GM12878 (cell line): ENCODE data around the gene NFE2L2. TPM values are rescaled to one million over a fixed set of nuclear protein-coding genes. Genes with fewer than 3 reads are reported as not detected.

Experiments used
- ATAC-seq: fragments of 200-7000 bp; cut with Tn5 transposase; 3 replicates; pipeline ENCODE4 v1.9.1; 2020; ENCODE audit warnings: mild to moderate bottlenecking, moderate library complexity
- BruUV-seq: library from RNA; stranded (reverse); fragments of 400-500 nt; replicated peaks from 2 replicates; lab custom pipeline; 2021; lab: Mats Ljungman, UMichigan
- CTCF ChIA-PET: fragments of 300-600 bp; sonication (Branson Sonifier 250); formaldehyde crosslinking; extraction: SDS; loops from one replicate; lab custom pipeline; 2021; ENCODE audit warnings: inconsistent platforms; lab: Yijun Ruan, JAX
- POLR2A ChIA-PET: fragments of 350-600 bp; formaldehyde crosslinking; extraction: SDS; loops from one replicate; lab custom pipeline; 2021; ENCODE audit warnings: inconsistent platforms; lab: Charles Lee
- RAD21 ChIA-PET: fragments of 300-600 bp; sonication (Branson Sonifier 250); formaldehyde crosslinking; loops from one replicate; lab custom pipeline; 2023; ENCODE audit warnings: antibody characterized with exemption; ENCODE audit not compliant: unreplicated experiment; lab: Charles Lee
- SMC1A ChIA-PET: fragments of 300-600 bp; sonication (Branson Sonifier 250); formaldehyde crosslinking; loops from one replicate; lab custom pipeline; 2023; ENCODE audit not compliant: unreplicated experiment, uncharacterized antibody; lab: Charles Lee
- DNase-seq: peaks from one replicate; pipeline ENCODE4 v3.0.0-alpha.2; 2011; ENCODE audit warnings: low read depth, low spot score
- FAIRE-seq: peaks from 3 replicates; lab custom pipeline; 2011; peaks lifted over from hg19 to GRCh38; lab: Jason Lieb, UNC
- H2AFZ ChIP-seq: 2 replicates; pipeline ENCODE4 v1.6.0; 2011; ENCODE audit warnings: low read depth, low read length, control low read depth; ENCODE audit not compliant: control insufficient read depth
- H3K27ac ChIP-seq: 2 replicates; pipeline ENCODE4 v1.5.1; 2011; ENCODE audit warnings: control low read depth; ENCODE audit not compliant: control insufficient read depth, insufficient read depth
- H3K27me3 ChIP-seq, 2 experiments: replicated peaks in 1 of 2; 2 replicates each; pipeline versions ENCODE4 v1.6.0 to v1.6.1; 2011; ENCODE audit warnings: low read length in 1 of 2; ENCODE audit not compliant: control insufficient read depth in 2 of 2, insufficient read depth in 2 of 2
- H3K36me3 ChIP-seq, 2 experiments: 2 replicates each; pipeline ENCODE4 v1.5.1; 2011; ENCODE audit warnings: low read length in 1 of 2; ENCODE audit not compliant: control insufficient read depth in 2 of 2, insufficient read depth in 2 of 2
- H3K4me1 ChIP-seq: 2 replicates; pipeline ENCODE4 v1.6.1; 2011; ENCODE audit warnings: mild to moderate bottlenecking, low read length, moderate library complexity, mixed read lengths; ENCODE audit not compliant: control insufficient read depth, insufficient read depth
- H3K4me2 ChIP-seq: 2 replicates; pipeline ENCODE4 v1.6.0; 2011; ENCODE audit warnings: control low read depth; ENCODE audit not compliant: control insufficient read depth, insufficient read depth
- H3K4me3 ChIP-seq: fragments of 200-600 bp; sonication (generic); 2 replicates; pipeline ENCODE4 v1.5.1; 2016
- H3K79me2 ChIP-seq: 2 replicates; pipeline ENCODE4 v1.6.0; 2011; ENCODE audit warnings: low read length; ENCODE audit not compliant: control insufficient read depth, insufficient read depth
- H3K9ac ChIP-seq: 2 replicates; pipeline ENCODE4 v1.8.0; 2011; ENCODE audit warnings: low read length, control low read depth, mixed read lengths; ENCODE audit not compliant: control insufficient read depth, insufficient read depth
- H3K9me3 ChIP-seq: replicated peaks from 3 replicates; pipeline ENCODE4 v1.5.1; 2011; ENCODE audit warnings: mild to moderate bottlenecking, low read length; ENCODE audit not compliant: control insufficient read depth, insufficient read depth
- H4K20me1 ChIP-seq: 2 replicates; pipeline ENCODE4 v1.6.0; 2011; ENCODE audit not compliant: control insufficient read depth, insufficient read depth
- BMI1 ChIP-seq: fragments of 450-650 bp; IDR thresholded peaks from 2 replicates; pipeline ENCODE4 v1.6.1; 2016; ENCODE audit warnings: mild to moderate bottlenecking, moderate library complexity, borderline replicate concordance
- ELK1 ChIP-seq: IDR thresholded peaks from 2 replicates; pipeline ENCODE4 v1.6.1; 2012; ENCODE audit warnings: low read depth, low read length, improper control_type of control experiment
- POLR2A ChIP-seq: IDR thresholded peaks from 2 replicates; pipeline ENCODE4 v1.6.1; 2011; ENCODE audit warnings: low read depth, mild to moderate bottlenecking, low read length
- POLR2AphosphoS5 ChIP-seq: IDR thresholded peaks from 2 replicates; pipeline ENCODE4 v1.6.1; 2011; ENCODE audit warnings: mild to moderate bottlenecking, low read length, inconsistent platforms
- RAD21 ChIP-seq: IDR thresholded peaks from 2 replicates; pipeline ENCODE4 v1.6.1; 2011; ENCODE audit warnings: mild to moderate bottlenecking, low read depth, low read length, moderate library complexity; ENCODE audit not compliant: insufficient read depth
- SMARCA5 ChIP-seq: fragments of 450-650 bp; IDR thresholded peaks from 2 replicates; pipeline ENCODE4 v1.6.1; 2017; ENCODE audit warnings: mild to moderate bottlenecking
- TAF1 ChIP-seq: IDR thresholded peaks from 2 replicates; pipeline ENCODE4 v1.6.1; 2011; ENCODE audit warnings: mild to moderate bottlenecking, low read depth, low read length, borderline replicate concordance
- WGBS: methylation state at CpG from one replicate; pipeline ENCODE4 v1.1.6; 2016; ENCODE audit warnings: low lambda C conversion rate; ENCODE audit not compliant: insufficient replicate concordance, insufficient coverage; ENCODE audit errors: missing lambda C conversion rate; 5-methylcytosine and 5-hydroxymethylcytosine counted together
- in situ Hi-C: fragments of 300-500 bp; cut with MboI; formaldehyde crosslinking; loops from 9 replicates; pipeline ENCODE4 v1.14.3; 2018; ENCODE audit warnings: mixed read lengths
- intact Hi-C: fragments of 100-400 bp; cut with micrococcal nuclease; formaldehyde crosslinking; loops from one replicate; pipeline ENCODE4 v1.14.2; 2022; ENCODE audit not compliant: unreplicated experiment
- polyA plus RNA-seq, 11 experiments: library from polyadenylated mRNA; depleted of rRNA in 4 of 11; unstranded in 6 of 11; stranded (reverse) in 5 of 11; fragments of >200 nt; fragmentation: Nextera tagmentation in 4 of 11; fragmentation: Illumina TruSeq in 1 of 11; extraction: Ambion mirVana in 4 of 11; extraction: Trizol in 1 of 11; gene quantifications; 1 replicate in 1 of 11; 2 replicates in 10 of 11; pipeline versions ENCODE4 v1.2.1 to v1.2.3, GENCODE V29; 2011 to 2016; ENCODE audit warnings: inconsistent platforms in 2 of 11, missing spikeins in 2 of 11, low read depth in 1 of 11
- total RNA-seq, 4 experiments: library from RNA; depleted of rRNA in 3 of 4; stranded (reverse); fragments of >200 nt in 3 of 4; fragmentation: Illumina TruSeq in 1 of 4; extraction: Trizol in 1 of 4; gene quantifications; 2 replicates each; pipeline versions ENCODE4 v1.2.1 to v1.2.3, GENCODE V29; 2013 to 2021
- TF ChIP-seq, protein P1 (sequence below): fragments of 450-650 bp; IDR thresholded peaks from 2 replicates; pipeline ENCODE4 v1.6.1; 2017; ENCODE audit warnings: mild to moderate bottlenecking, moderate library complexity

NFE2L2 gene
- total and polyA plus RNA-seq, 10 of the 15 experiments (the other 5 are each of a cell fraction or from before 2014, with no cell fraction given) = 18.4 to 69.8 (median 37.1) TPM

GRCh38 chr2:177255227-177255601, 9.3 kb downstream of the NFE2L2 start:
- H3K36me3 ChIP-seq = peaks cover 0 to 11% of the 10 kb centered on the region in 2 experiments; a peak in 3 of 4 replicates
- H2AFZ ChIP-seq = no peak overlapping the region
- no peaks in the 10 kb centered on the region for H3K4me1 ChIP-seq
- 71% methylated on average over 2 of the region's 2 CpGs for WGBS
- FAIRE-seq (no peak), DNase-seq (no peak), ATAC-seq (peak; percentile 13)
- in situ Hi-C loops = no loop called here
- no peak overlapping the region for H3K4me3 ChIP-seq
- intact Hi-C loops = no loop called here
- H3K79me2 ChIP-seq = peaks cover 96% of the 10 kb centered on the region
- TF ChIP-seq POLR2AphosphoS5 (0 out of 2 replicates have a peak, but pooled peaks have one; percentile 38), BMI1 (no peak)
- POLR2A ChIA-PET = interaction anchor here (0.6 to 0.9 kb wide), 2 partner anchors 8 to 238 kb away, joined by 3 to 4 read pairs; no protein-coding TSS in a partner anchor
- H3K27me3 ChIP-seq = no peaks in the 10 kb centered on the region
- peaks cover 6% of the 10 kb centered on the region; the same call in 2 of the 3 replicates for H3K9me3 ChIP-seq
- no TSS peak for BruUV-seq
- no peak overlapping the region for H3K27ac ChIP-seq
- no peak overlapping the region for H3K9ac ChIP-seq
- CTCF ChIA-PET = interaction anchor here (0.7 to 3.2 kb wide), 11 partner anchors 8 to 468 kb away, joined by 3 to 17 read pairs (median 4); partner anchors contain the start of gene NFE2L2
- SMC1A ChIA-PET = interaction anchor here (0.8 to 2.3 kb wide), 5 partner anchors 41 to 91 kb away, joined by 3 to 9 read pairs (median 3); no protein-coding TSS in a partner anchor
- RAD21 ChIA-PET = interaction anchor here (1.1 to 1.4 kb wide), 2 partner anchors 41 to 91 kb away, joined by 3 to 5 read pairs; no protein-coding TSS in a partner anchor
- no peak overlapping the region for H3K4me2 ChIP-seq
- H4K20me1 ChIP-seq = peaks cover 3% of the 10 kb centered on the region

GRCh38 chr2:177254433-177255226, 9.9 kb downstream of the NFE2L2 start:
- 94% methylated on average over 11 of the region's 11 CpGs for WGBS
- in situ Hi-C loops (no loop called here), intact Hi-C loops (no loop called here)
- ChIA-PET CTCF (interaction anchor here (0.6 to 3.2 kb wide), 12 partner anchors 9 to 142 kb away, joined by 3 to 17 read pairs (median 4); partner anchors contain the start of gene NFE2L2), RAD21 (interaction anchor here (1.1 to 1.4 kb wide), 2 partner anchors 42 to 90 kb away, joined by 3 to 5 read pairs; no protein-coding TSS in a partner anchor), SMC1A (interaction anchor here (0.8 to 2.3 kb wide), 7 partner anchors 9 to 91 kb away, joined by 3 to 9 read pairs (median 3); no protein-coding TSS in a partner anchor), POLR2A (interaction anchor here (0.6 to 0.9 kb wide), 3 partner anchors 8 to 238 kb away, joined by 3 to 4 read pairs (median 3); no protein-coding TSS in a partner anchor)
- no peak for DNase-seq
- H3K4me2 ChIP-seq = no peak overlapping the region
- no peaks in the 10 kb centered on the region for H3K27me3 ChIP-seq
- no peak for FAIRE-seq
- no peak overlapping the region for H3K4me3 ChIP-seq
- peaks cover 0 to 11% of the 10 kb centered on the region in 2 experiments; a peak in 3 of 4 replicates for H3K36me3 ChIP-seq
- H3K9me3 ChIP-seq = peaks cover 6% of the 10 kb centered on the region; the same call in 2 of the 3 replicates
- H2AFZ ChIP-seq = no peak overlapping the region
- peaks cover 97% of the 10 kb centered on the region for H3K79me2 ChIP-seq
- H4K20me1 ChIP-seq = peaks cover 3% of the 10 kb centered on the region
- no TSS peak for BruUV-seq
- no peak overlapping the region for H3K9ac ChIP-seq
- H3K27ac ChIP-seq = no peak overlapping the region
- no peaks in the 10 kb centered on the region for H3K4me1 ChIP-seq
- ATAC-seq = peak; percentile 9; the same call in 1 of the 3 replicates
- TF ChIP-seq POLR2A (no peak), ELK1 (no peak), SMARCA5 (no peak), TAF1 (no peak), RAD21 (0 out of 2 replicates have a peak, but pooled peaks have one; percentile 9)
- TF ChIP-seq, protein P1, sequence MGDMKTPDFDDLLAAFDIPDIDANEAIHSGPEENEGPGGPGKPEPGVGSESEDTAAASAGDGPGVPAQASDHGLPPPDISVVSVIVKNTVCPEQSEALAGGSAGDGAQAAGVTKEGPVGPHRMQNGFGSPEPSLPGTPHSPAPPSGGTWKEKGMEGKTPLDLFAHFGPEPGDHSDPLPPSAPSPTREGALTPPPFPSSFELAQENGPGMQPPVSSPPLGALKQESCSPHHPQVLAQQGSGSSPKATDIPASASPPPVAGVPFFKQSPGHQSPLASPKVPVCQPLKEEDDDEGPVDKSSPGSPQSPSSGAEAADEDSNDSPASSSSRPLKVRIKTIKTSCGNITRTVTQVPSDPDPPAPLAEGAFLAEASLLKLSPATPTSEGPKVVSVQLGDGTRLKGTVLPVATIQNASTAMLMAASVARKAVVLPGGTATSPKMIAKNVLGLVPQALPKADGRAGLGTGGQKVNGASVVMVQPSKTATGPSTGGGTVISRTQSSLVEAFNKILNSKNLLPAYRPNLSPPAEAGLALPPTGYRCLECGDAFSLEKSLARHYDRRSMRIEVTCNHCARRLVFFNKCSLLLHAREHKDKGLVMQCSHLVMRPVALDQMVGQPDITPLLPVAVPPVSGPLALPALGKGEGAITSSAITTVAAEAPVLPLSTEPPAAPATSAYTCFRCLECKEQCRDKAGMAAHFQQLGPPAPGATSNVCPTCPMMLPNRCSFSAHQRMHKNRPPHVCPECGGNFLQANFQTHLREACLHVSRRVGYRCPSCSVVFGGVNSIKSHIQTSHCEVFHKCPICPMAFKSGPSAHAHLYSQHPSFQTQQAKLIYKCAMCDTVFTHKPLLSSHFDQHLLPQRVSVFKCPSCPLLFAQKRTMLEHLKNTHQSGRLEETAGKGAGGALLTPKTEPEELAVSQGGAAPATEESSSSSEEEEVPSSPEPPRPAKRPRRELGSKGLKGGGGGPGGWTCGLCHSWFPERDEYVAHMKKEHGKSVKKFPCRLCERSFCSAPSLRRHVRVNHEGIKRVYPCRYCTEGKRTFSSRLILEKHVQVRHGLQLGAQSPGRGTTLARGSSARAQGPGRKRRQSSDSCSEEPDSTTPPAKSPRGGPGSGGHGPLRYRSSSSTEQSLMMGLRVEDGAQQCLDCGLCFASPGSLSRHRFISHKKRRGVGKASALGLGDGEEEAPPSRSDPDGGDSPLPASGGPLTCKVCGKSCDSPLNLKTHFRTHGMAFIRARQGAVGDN = no peak
